Keratinocyte (primary cell): ENCODE measurements around the gene LRP1B.

ENCODE experiments used
- CTCF ChIP-seq, 3 experiments: IDR thresholded peaks in 1 of 3; conservative IDR thresholded peaks in 1 of 3; optimal IDR thresholded peaks in 1 of 3; 2 replicates in 2 of 3; 3 replicates in 1 of 3; pipeline versions ENCODE3 to v1.5.1; 2011; ENCODE audit warnings: low read length in 3 of 3, mild to moderate bottlenecking in 3 of 3, moderate library complexity in 2 of 3, control low read depth in 1 of 3, inconsistent platforms in 1 of 3; ENCODE audit not compliant: insufficient read depth in 2 of 3; ENCODE audit errors: extremely low read depth in 1 of 3
- EZH2 ChIP-seq: IDR thresholded peaks from one replicate; pipeline ENCODE4 v1.6.1; 2012; ENCODE audit warnings: inconsistent platforms, mild to moderate bottlenecking, low read length, moderate library complexity

GRCh38 chr2:141647353-141647752 is 483.5 kb downstream of the LRP1B start:
- TF ChIP-seq EZH2 (no peak), CTCF (optimal IDR thresholded peaks at IDR 0.05 in 1 of 3, IDR thresholded peaks at IDR 0.05 in 1 of 3, conservative IDR thresholded peaks at IDR 0.05 in 1 of 3; ENCODE audit: extremely low read depth in 1 of 3, insufficient read depth in 2 of 3, low read length in 3 of 3) (no peak)
